NCI-H2196 treated with DMSO at 0.1 percent for 48 hours (cell line): ENCODE results near the gene TRIM13.

Experiments used
- DNase-seq: peaks from one replicate; lab custom pipeline; 2025; ENCODE audit not compliant: unreplicated experiment; lab: John Stamatoyannopoulos, UW

Gene TRIM13

DNA sequence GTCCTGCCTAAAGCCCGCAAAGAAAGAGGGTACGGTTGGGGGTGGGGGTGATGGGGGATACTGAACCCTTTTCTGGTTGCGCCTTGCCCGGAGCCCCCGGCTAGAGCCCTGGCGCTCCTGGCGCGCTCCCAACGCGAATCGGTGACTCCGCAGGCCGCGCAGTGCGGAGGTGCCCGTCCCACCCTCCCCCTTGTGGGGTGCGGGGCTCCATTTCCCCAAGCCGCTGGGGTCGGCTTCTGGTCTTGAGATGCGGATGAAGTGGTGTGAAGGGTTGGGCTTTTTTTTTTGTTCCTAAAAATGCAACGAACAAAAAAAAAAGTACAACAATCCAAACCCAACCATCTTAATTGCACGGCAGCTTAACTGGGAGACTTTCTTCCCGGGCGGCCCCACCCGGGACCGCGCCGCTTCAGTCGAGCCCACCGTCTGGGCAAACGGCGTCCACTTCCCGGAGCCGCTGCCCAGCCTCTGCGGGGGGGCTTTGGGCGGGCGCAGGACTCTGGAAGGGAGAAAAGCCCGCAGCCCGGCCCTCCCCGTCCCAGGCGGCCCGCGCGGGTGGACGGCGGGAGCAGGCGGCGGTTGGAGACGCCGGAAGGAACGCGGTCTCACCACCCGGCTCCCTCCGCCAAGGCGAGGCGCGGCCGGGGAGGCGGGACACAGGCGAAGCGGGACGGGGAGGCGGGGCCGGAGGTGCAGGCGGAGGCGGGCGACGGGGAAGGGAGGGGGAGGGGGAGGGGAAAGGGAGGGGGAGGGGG, 504 bp upstream of the TRIM13 start:
- peak; percentile 49 for DNase-seq

GRCh38 chr13:49997955-49998354, 1.1 kb downstream of the TRIM13 start:
- DNase-seq = no peak

- DNase-seq = no peak
Observed at GRCh38 chr13:49998714-49999624, 2.1 kb downstream of the TRIM13 start.

GRCh38 chr13:50001287-50001686, 4.4 kb downstream of the TRIM13 start:
- DNase-seq = no peak

- no peak for DNase-seq
Observed at GRCh38 chr13:50006426-50007135, 9.7 kb downstream of the TRIM13 start.

GRCh38 chr13:50011461-50011860, 14.6 kb downstream of the TRIM13 start:
- no peak for DNase-seq

GRCh38 chr13:50012396-50013169, 15.7 kb downstream of the TRIM13 start:
- DNase-seq = no peak

- no peak for DNase-seq
Observed at GRCh38 chr13:50014386-50014785, 17.5 kb downstream of the TRIM13 start.

DNA sequence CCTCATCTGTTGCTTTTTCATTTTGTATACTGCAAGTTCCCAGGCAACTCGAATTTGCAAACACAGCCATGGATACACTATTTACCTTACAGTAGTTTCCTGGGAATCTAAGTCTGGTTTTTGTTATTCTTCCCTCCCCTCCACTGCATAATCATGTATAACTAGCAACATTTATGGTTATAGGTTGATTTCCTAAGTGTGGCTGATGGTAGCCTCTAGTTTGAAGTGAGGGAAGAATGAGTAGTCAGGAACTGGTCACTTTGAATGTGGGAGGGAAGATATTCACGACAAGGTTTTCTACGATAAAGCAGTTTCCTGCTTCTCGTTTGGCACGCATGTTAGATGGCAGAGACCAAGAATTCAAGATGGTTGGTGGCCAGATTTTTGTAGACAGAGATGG, 18.4 kb downstream of the TRIM13 start, which contains the start of gene KCNRG:
KCNRG (plus strand) TSS at position 187 of the 400 bp plus-strand sequence; CDS start at position 237, 50 bp downstream.
- no peak for DNase-seq

DNA sequence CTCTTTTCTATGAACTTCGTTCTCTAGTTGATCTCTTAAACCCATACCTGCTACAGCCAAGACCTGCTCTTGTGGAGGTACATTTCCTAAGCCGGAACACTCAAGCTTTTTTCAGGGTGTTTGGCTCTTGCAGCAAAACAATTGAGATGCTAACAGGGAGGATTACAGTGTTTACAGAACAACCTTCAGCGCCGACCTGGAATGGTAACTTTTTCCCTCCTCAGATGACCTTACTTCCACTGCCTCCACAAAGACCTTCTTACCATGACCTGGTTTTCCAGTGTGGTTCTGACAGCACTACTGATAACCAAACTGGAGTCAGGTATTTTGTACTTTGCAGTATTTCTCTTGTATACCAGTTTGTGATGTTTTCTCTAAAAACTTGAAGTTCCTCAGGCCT, 18.9 kb downstream of the TRIM13 start:
- no peak for DNase-seq

DNA sequence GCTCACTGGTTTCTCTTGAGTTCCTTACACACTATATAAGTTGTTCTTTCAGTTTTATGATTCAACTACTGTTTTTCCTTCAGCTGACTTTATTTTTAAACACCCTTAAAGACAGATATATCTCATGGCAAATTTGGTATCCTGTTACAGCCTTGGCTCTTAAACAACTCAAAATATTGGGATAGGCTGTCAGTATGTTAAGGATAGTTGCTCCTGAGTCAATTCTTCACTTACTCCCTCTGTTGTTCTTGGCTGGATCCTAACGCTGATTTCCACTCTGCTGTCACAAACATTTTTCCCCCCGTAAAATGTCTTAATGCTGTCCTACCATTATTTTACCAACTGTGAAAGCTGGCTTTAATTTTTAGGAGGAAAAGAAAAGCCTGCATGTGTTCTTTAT, 19.6 kb downstream of the TRIM13 start:
- DNase-seq = no peak

DNA sequence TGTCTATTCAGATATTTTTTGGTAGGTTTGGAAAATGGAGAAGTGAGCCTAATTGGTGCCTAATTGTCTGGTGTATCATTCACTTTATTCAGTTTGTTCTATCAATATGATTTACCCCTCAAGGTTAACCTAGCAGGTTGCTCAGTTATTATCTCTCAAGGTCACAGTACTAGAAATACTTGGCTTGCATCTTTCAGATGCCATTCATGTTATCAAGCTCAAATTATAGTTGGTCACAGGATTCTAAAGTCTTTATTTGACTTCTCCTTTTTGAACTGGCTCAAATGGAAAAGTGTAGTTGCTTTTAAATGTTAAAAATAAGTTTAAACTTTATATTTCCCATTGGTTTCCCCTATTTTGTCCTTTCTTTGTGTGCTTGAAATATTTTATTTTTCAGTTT, 21.0 kb downstream of the TRIM13 start:
- DNase-seq = no peak

GRCh38 chr13:50025436-50025835, 28.6 kb downstream of the TRIM13 start:
- DNase-seq = no peak

DNA sequence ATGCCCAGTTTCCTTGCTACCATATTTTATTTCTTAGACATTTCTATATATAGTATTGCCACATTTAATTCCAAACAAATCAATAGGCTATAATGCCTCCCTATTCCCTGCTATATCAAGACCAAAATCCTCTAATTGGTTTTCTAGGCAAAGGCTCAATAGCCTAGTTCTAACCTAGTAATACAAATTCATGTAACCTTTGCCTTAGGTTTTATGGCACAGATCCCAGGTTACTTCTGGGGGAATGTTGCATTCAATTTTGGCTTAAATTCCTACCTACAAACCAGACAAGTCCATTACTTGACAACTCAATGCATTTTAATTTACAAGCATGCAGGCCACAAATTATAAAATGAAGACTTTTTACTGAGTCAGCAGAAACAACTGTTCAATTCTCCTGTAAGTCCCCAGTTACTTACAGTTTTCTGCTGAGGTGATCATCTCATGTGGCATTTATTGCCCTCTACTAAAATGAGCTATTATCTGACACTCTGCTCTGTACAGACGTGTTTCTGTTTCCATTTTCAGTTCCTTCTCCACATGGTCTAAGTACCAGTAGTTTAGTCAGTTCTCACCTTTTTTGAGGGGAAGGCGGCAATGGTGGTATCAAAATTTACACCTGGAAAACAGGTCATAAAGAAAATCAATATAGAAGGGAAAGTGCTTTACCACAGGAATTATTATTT, 30.1 kb downstream of the TRIM13 start:
- DNase-seq = no peak

DNA sequence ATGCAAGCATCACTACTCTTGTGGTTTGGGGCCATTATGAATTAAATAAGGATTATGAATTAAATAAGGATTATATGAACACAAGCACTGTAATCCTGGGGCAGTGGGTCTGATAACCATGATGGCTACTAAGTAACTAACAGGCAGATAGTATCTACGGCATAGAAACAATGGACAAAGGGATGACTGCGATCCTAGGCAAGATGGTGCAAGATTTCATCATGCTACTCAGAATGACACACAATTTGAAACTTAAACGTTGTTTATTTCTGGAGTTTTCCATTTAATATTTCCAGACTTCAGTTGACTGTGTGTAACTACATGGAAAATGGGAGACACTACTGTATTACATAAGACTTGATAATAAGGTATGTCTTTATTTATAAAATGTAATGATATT, 33.5 kb downstream of the TRIM13 start:
- no peak for DNase-seq

DNA sequence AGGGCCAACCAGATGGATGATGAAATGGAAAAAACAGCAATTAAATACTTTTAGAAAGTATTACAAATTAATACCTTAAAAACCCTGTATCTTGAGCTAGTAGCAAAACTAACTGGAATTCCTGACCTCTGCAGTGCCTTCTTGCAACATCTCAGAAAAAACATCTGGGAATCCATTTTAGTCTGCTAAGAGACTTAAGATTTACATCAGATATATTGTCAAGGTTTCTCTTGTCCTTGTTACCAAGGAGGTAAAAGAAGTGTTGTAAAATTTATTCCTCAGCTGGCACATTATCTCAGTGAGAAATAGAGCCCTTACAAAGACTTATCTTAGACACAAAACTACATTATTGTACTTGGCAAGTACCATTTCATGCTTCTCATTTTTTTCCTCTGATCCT, 36.9 kb downstream of the TRIM13 start:
- no peak for DNase-seq

DNA sequence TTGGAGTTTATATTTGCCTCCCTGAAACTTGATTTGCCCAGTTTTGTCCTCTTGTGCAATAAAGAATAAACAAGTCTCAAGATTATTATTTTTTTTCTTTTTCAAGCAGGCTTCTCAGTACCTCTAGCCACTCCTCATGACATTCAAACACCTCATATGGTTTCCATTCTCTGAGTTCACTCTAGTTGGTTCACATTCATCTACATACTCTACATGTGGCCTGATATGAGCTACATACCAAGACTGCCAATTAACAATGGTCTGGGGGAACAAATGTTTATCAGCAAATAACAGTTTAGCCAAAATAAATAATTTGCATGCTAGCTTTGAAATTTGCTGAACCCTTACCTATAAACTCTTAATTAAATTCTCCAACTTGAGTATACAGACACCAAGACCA, 40.9 kb downstream of the TRIM13 start:
- DNase-seq = no peak

GRCh38 chr13:50038266-50038665, 41.4 kb downstream of the TRIM13 start:
- no peak for DNase-seq

- no peak for DNase-seq
Observed at GRCh38 chr13:50052478-50052877, 55.6 kb downstream of the TRIM13 start.

DNA sequence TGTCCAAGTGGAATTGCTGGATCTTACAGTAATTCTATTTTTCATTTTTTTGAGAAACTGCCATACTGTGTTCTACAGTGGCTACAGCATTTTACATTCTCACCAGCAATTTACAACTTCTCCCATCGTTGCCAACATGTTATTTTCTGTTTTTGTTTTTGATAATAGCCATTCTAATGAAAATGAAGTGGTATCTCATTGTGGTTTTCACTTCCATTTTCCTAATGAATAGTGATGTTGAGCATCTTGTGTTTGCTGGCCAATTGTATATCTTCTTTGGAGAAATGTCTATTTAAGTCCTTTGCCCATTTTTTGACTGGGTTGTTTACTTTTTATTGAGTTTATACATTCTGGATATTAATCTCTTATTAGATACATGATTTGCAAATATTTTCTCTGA, 57.0 kb downstream of the TRIM13 start:
- no peak for DNase-seq
